Measurements from ENCODE around the gene STKLD1.
A peak's percentile ranks its signal among the peaks of the same experiment; 100 is the strongest.
"Not testable (repeated sequence)": the region's sequence is repeated elsewhere in the genome, so short reads cannot be mapped to it uniquely, and the experiment has no call there.

STKLD1 gene

DNA sequence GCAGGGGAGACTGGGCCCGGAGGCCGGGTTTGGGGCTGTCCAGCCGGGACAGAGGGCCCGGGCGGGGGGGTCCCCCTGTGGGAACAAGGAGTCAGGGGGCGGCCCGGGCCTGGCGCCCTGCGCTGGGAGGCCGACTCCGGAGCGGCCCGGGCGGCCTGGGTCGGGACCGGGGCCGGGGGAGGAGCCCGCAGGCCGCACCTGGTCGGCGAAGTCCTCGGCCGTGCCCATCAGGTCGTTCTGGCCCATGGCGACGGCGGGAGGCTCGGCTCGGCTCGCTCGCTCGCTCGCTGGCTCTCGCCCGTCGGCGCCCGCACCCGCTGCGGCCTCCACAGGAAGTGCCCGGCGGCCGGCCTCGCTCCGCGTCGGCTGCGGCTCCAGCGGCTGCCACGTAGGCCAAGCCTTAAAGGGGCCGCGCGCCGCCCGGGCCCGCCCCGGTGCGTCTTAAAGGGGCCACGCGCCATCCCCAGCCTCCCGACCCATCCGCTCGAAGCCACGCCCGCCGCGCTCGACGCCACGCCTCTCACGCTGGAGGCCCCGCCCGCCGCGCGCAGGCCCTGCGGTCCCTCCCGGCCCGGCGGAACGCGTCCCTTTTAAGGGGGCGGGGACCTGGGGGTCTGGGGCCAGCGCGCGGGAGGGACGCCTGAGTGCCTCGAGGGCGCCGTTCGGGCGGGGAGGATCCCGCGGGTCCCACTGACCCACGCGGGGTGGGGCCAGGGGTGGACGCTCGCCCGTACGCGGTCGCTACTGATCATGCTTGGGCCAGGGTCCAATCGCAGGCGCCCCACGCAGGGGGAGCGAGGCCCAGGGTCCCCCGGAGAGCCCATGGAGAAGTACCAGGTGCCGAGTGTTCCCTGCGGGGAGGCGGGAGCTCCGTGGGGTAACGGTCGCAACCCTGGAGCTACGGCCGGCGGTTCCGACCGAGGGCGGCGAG, at the start of gene STKLD1, which contains the start of gene SURF4:
STKLD1 (plus strand) TSS at position 643 of the 931 bp plus-strand sequence; CDS start at position 751, 108 bp downstream.
SURF4 (minus strand) TSS at position 337 of the 931 bp plus-strand sequence; CDS start at position 246, 91 bp downstream.
- DNase-seq: peak; percentile 91

DNA sequence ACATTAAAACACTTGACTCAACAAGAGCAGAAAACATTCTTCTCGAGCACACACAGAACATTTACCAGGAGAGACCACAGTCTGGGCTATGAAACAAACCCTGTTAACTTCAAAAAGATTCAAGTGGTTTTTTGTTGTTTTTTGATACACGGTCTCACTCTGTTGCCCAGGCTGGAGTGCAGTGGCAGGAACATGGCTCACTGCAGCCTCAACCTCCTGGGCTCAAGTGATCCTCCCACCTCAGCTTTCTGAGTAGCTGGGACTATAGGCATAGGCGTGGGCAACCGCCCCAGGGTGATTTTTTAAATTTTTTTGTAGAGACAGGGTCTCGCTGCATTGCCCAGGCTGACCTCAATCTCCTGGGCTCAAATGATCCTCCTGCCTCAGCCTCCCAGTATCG, 49.1 kb upstream of the STKLD1 start:
- not testable (repeated sequence) for DNase-seq

DNA sequence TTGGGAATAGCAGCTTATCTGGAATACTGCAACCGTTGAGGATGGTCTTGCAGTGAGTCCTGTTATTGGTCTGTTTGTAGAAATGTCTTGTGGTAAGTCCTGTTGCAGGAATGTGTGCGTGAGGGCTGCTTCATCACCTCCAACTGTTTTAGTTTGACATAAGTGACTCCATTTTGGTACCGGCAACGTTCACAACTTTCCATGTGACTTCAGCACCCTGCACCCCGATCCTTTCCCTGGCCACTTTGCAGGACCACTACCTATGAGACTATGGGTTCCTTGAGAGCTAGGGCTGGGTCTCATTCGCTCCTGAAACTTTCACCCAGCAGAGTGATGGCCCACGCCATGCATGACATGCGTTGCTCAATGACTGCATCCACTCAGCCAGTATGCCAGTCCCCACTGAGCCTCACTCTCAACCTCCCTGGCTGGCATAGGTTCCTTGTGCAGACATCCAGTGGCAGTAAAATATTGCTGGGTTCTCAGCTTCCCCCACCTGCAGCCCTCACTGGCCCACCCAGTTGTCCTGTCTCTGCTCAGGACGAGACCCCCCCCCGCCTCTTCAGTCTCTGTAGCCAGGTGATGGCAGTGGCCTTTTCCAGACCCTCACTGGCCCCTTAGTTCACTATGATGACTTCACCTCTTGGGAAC, 48.2 kb upstream of the STKLD1 start:
- DNase-seq: no peak

DNA sequence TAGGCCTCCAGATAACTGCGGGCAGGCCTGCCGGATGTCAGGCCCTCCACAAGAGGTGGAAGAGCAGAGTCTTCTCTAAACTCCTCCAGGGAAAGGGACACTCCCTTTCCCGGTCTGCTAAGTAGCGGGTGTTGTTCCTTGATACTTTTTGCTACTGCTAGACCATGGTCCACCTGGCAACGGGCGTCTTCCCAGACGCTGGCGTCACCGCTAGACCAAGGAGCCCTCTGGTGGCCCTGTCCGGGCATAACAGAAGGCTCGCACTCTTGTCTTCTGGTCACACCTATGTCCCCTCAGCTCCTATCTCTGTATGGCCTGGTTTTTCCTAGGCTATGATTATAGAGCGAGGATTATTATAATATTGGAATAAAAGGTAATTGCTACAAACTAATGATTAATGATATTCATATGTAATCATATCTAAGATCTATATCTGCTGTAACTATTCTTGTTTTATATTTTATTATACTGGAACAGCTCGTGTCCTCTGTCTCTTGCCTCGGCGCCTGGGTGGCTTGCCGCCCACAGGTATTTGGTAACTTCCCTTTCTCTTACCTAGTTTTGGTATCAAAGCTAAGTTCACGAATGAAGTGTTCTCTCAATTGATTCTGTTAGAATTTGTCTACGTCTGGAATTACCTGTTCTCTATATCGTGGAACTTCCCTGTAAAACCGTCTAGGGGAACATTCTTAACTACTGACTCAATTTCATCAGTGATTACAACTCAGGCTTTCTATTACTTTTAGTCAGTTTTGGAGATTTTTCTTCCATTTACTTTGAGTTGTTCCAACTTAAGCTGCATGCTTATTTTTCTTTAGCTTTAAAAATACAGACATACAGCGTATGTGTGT, 46.6 kb upstream of the STKLD1 start:
- not testable (repeated sequence) for DNase-seq

DNA sequence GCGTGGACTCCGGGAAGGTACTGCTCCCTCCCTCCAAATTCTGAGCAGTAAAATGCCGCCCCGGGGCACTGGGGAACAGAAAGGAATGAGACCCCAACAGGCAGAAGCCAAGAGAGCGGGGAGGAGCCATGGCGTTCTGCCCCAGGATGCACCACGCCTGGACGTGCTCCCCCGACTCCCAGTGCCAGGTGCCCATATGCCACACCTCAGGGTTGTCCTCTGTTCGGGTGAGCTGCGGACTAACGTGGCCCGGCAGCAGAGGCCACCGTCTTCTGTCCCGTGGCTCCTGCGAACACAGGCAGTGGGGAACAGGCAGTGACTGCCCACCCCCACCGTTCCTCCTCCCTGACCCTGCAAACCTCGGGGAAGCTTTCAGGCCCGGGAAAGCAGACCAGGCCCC, 44.9 kb upstream of the STKLD1 start:
- no peak for DNase-seq

DNA sequence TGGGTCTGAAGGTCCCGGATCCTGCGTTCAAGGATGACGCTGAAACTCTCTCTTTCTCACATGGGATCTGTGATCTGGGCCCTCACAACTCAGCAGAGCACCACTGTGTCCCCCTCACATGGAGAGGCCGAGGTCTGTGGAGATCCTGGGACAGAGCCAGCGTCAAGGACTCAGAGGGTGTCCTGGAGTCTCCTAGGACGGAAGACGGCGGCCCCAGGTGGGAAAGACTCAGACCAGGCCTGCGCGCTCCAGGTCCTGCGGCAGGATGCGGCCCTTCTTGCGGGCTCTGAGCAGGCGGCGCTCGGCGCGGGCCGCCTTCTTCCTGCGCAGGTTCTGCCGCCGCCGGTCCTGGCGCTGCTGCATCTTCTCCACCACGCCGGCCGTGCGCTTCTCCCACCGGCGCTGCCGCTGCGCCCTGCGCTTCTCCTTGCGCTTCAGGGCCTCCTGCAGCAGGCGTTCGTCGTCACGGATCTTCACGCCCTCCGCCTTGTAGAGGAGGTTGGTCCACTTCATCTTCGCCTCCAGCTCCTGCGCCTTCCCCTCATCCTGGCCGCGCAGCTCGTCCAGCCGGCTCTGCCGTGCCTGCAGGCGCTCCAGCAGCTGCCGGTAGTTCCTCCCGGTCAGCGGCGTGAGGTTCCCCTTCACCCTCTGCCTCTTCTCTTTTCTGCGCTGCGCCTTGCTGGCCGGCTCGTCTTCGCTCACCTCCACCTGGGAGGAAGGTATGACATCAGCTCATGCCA, 44.4 kb upstream of the STKLD1 start:
- DNase-seq: no peak

DNA sequence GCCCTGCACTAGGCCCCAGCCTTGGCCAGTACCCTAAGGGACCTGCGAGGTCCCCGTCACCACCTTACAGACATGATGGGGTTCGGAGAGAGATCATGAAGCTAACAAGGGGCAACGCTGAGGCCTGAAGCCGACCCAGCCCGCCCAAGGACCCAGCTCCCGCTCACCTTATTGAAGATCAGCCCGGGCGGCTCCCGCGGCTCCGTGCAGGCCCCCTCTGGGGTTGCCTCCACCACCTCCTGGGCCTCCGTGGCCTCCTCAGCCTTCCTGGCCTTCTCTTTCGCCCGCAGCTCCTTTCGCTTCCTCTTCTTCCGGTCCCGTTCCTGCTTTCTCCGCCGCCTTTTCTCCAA, 43.8 kb upstream of the STKLD1 start:
- no peak for DNase-seq

DNA sequence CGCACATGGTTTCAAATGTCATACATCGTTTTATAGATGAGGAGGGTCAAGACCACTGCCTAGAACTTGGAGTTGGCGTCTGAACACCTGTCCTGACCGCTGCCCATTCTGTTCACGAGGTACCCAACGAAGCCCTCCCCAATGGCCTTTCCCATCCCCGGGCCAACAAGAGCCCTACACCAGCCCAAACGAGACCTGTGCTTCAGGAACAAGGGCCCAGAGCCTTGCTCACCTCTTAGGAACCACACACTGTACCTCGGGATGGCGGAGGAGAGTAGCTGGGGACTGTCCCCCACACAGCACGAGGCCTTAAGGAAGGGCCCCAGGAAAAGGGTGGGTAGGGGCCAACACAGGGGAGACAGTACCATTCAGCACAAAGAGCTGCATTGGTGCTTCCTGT, 43.2 kb upstream of the STKLD1 start:
- no peak for DNase-seq

DNA sequence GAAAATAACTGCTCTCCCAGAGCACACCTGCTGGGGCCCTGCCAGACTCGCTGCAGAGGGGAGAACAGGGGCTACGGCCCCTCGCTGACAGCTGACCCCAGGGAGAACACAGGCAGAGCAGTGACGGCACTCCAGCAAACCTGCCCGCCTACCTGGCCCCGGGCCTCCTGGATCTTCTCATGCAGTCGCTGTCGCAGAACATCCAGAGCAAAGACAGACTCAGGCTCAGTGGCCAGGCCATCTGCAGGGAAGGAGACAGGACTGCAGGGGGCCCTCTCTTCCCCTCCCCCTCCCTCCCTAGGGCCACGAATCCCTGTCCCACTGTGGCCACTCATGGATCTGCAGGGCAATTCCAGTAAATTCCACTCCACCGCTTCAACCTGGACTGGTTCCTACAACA, 42.6 kb upstream of the STKLD1 start:
- no peak for DNase-seq

DNA sequence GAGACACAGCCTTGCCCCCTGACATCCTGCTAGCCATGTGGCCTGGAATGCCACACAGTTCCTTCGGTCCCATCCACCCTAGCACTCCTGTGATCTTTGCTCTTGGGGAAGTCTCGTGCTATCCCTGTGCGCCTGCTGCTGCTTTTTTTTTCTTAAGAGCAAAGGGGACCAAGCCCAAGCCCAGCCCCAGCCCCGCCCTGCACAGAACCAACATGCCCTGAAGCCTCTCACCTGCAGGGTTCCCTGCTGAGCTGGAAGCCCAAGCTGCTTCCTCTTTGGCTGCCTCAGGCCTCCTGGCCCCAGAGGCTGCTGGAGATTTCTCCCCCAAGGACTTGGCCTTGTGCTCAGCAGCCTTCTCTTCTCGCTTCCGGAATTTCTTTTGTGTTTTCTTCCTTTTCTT, 42.0 kb upstream of the STKLD1 start:
- DNase-seq: no peak

DNA sequence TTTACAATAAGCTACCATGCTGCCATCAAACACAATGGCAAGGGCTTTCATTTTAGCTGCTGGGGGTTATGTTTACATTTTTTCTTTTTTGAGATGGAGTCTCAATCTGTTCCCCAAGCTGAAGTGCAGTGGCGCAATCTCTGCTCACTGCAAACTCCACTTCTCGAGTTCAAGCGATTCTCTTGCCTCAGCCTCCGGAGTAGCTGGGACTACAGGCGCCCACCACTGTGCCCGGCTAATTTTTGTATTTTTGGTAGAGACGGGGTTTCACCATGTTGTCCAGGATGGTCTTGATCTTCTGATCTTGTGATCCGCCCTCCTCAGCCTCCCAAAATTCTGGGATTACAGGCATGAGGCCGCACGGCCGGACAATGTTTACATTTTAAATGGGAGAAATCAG, 41.3 kb upstream of the STKLD1 start:
- DNase-seq: not testable (repeated sequence)

DNA sequence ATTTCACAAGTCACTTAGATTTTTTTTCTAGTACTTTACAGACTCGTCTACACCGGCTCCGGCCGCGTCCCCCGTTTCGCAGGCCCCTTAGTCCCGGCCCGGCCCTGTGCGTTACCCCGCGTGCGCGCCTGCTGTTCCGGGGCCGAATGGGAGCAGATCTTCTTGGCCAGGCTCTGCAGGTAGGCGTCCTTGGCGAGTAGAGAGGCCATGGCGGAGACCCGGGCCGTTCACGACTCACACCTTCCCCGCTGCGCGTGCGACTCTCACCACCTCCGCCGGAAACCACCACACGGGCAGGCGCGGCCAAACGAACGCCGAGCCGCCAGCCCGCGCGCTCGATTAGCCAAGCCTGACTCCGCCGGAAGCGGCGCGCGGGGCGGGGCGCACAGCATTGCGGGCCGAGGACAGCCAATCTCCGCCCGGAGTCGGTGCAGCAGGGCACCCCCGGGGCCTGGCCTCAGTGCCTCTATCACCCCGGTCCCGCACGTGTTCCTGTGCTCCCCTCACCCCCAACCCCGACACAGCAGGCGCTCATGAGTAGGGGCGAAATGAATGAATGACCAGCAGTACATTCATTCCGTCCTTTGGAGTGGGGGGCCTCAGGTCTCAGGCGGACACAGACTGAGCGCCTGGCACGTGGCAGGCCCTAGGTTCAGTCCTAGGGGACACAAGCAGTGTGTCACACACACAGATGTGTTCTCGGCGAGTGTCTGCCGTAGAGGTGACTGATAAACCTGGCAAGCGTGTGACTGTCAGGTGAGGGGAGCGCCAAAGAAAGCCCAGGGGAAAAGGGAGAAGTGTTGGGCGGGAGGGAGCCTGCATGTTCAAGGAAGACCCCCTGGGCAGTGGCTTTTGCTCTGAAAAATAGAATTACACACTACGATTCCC, 40.0 kb upstream of the STKLD1 start, which contains the start of gene SURF6:
SURF6 (minus strand) TSS at position 265 of the 888 bp plus-strand sequence; CDS start at position 209, 56 bp downstream.
- DNase-seq: peak; percentile 91

DNA sequence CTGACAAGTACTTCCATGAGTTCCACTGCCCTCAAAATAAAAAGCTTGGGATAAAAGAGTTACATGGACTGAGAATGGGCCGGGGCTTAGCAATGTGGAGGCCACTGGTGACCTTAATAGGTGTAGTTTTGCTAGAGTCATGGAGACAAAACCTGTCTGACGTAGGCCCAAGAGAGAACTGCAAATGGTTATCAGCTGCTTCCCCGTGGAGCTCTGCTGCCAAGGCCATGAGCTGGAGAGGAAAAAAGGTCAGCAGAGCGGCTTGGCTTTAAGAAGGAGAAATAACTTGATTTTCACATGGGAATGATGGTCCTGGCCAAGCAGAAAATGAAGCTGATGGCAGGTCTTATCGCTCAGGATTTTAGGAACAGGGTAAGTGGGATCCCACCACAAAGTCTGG, 36.5 kb upstream of the STKLD1 start:
- DNase-seq: no peak

DNA sequence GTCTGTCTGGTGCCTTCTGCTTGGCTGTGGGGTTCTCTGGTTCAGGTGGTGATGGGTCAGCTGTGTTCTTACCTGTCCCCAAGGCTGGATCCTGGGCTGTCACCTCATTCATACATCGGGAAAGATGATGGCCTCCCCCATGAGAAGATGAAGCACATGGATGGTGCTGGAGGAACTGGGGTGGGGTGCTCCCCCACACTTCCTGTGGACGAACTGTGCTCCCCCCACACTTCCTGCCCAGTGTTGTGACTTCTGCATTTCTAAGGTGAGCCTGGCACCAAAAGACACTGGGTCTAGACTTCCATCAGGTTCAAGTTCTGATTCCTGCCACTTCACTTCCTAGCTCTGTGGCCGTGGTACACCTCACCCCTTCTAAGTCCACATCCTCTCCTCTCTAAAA, 35.9 kb upstream of the STKLD1 start:
- DNase-seq: no peak

DNA sequence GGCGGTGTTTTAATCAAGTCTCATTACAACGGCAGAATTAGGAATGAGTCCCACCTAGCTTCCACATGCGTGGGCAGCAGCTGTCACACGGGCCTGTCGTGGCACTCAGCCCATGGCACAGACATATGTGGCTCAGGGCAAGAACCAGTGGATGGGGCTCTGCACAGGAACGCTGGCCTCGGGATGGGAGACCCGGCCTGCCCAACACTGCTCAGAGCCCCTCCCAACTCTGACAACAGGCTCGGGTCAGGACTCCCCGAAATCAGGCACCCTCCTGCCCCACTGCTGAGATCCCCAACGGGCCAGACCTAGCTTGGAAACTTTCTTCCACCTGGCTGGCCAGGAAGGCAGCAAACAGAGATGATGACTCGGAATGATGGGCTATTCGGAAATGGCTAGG, 35.2 kb upstream of the STKLD1 start:
- DNase-seq: no peak

DNA sequence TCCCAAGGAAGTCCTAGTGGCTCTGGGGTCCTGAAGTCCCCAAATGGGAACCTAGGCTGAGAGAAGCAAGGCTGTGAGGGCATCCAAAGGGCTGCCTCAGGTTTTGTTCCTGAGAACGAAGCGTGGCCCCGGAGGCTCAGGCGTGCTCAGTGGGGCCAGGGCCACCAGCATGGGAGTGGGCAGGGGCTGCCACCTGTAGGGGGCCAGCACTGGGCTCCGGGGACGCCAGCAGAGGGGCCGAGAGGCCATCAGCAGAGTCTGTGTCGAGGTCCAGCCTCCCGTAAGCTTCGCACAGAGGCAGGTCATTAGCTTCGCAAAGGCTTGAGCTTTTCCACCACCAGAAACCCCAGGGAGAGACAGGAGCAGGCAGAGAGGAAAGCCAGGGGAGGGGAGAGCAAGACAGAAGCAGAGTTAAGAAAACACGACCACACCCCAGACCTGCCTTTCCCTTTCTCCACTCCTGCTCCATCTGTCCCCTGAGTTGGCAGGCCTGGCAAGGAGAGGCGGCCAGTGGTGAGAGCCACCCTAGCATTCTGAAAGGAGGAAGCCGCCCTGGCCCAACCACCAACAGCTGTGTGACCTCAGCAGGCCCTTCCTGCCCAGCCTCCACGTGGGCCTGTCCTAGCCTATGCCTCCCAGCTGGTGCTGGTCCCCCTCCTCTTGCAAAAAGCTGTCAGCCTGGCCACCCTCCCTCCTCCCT, 34.6 kb upstream of the STKLD1 start:
- DNase-seq: no peak

DNA sequence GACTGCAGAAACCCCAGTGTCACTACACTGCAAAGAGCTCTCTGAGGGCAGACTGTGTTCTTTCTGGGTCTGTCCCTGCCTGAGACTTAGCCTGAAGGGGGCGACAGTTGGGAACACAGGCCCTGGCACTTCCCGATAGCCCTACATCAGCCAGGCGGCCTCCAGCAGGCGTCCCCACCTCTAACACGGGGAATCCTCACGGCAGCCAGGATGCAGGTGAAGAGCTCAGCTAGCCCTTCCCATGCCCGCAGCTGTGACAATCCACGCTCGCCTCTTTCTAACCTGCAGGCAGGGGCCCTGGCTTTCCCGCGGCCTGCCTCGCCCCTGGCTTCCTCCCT, 34.1 kb upstream of the STKLD1 start:
- DNase-seq: no peak

DNA sequence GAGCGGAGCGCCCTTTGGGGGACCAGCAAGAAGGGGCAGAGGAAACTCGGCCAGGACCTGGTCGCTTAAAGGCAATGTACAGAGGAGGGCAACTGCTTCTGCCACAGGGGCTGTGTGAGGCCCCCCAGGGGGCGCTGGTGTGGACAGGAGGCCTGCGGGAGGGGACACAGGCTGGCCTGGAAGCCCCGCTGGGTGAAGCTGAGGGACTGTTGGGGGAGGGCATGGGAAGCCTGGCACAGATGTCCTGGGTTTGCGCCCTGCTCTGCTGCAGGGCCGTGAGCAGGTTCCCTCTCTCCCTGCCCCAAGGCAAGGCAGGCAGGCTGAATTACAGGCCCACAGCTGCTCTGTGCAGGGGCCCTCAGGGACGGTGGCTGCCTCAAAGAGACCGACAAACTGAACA, 33.6 kb upstream of the STKLD1 start:
- DNase-seq: no peak

DNA sequence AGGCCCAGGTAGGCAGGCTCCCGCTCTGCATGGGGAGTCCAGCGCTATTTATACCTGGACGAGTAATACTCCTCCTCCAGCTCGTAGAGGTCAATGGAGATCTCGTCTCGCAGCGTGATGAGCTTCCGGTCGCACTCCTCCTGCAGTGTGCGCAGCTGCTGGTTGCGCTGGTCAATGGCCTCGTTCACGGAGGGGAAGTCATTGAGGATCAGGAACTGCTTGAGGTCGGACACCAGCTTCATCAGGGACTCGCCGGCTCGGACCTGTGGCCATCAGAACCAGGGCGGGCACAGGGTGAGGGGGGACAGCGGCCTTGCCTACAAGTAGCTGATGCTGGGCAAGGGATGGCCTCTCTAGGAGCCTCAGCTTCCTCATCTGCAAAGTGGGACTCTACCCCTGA, 32.1 kb upstream of the STKLD1 start:
- DNase-seq: no peak

DNA sequence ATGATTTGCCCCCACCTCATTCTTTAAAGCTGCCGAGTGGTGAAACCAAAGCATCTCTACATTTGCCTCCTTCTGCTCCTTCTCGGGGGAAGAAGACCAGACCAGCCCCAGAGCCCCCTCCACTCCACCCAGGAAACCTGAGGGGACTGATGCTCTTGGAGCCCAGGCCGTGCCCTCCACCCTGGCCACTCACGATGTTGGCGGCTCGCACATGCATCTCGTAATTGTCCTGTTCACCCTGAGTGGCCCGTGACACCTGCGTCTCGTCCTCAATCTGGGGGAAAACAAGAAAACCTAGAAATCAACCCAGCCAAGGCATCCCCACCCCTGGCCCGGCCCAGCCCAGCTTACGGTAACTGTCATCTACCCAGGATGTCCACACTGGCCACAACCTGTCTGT, 31.2 kb upstream of the STKLD1 start:
- no peak for DNase-seq

DNA sequence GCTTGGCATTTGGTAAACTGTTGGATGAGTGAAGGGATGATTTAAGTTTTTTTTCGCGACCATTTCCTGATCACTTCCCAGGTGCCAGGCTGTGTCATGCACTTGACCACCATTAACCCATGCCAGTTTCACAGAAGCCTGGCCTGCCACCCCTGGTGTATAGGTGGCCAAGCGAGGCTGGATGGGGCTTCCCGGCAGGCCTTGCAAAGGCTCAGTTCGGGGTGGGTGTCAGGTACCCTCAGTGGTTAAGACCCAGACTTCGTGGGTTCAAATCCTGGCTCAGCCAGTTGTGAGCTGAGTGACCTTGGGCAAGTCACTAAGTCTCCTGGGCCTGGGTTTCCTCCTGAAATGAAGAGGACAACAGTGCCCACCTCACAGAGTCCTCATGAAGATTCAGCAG, 30.6 kb upstream of the STKLD1 start:
- DNase-seq: no peak

All from NCI-H226 (cell line).